ENCODE measurements around the gene WIPF2. TPM values are rescaled to one million over a fixed set of nuclear protein-coding genes. Genes with fewer than 3 reads are reported as not detected.
A peak's percentile ranks its signal among the peaks of the same experiment; 100 is the strongest.

The WIPF2 gene
- total and polyA plus RNA-seq, 4 experiments from 2014 or later, result 5.2 to 34.7 (median 24.0) TPM

GRCh38 chr17:40316571-40317344 is 97.7 kb downstream of the WIPF2 start:
- Mint-ChIP-seq H3K27ac (peak overlapping the region in 5 of 7 donors; percentile 96 to 100 (median 99)), H3K4me3 (peak overlapping the region; percentile 21 to 98 (median 95)), H3K9me3 (no peaks in the 10 kb centered on the region), H3K4me1 (peaks cover 41 to 93% (median 59%) of the 10 kb centered on the region in 4 donors), H3K36me3 (peaks cover 0 to 22% of the 10 kb centered on the region in 2 donors), H3K27me3 (no peaks in the 10 kb centered on the region)
- intact Hi-C loops (cut with micrococcal nuclease), result no loop called here
- no peak overlapping the region for H3K27ac ChIP-seq (ENCODE audit: low read depth, low read length)
- H3K4me3 ChIP-seq (ENCODE audit: low read length in 2 of 2), result no peak overlapping the region
- H3K36me3 ChIP-seq (ENCODE audit: insufficient read depth, low read length), result no peaks in the 10 kb centered on the region
- DNase-seq, result no peak
- H3K9me3 ChIP-seq (ENCODE audit: control insufficient read depth in 1 of 2, low read length in 2 of 2), result no peaks in the 10 kb centered on the region
- ChIA-PET CTCF (ENCODE audit: partially characterized antibody) (interaction anchor here (0.6 to 18.7 kb wide), 17 partner anchors 10 to 298 kb away, joined by 3 to 252 read pairs (median 6); partner anchors contain the start of gene RARA), POLR2A (ENCODE audit: partially characterized antibody) (interaction anchor here (0.6 to 37.1 kb wide), 8 partner anchors 5 to 252 kb away, joined by 3 to 1054 read pairs (median 6); partner anchors contain the start of genes CDC6 and RARA)
- H3K4me1 ChIP-seq (ENCODE audit: insufficient read depth, low read length), result peaks cover 75% of the 10 kb centered on the region
- no peaks in the 10 kb centered on the region for H3K27me3 ChIP-seq (ENCODE audit: insufficient read depth, low read length)

- intact Hi-C loops (cut with micrococcal nuclease), result no loop called here
- H3K27ac ChIP-seq (ENCODE audit: low read depth, low read length), result peak overlapping the region; percentile 99
- H3K27me3 ChIP-seq (ENCODE audit: insufficient read depth, low read length), result no peaks in the 10 kb centered on the region
- Mint-ChIP-seq H3K4me3 (peak overlapping the region; percentile 91 to 98 (median 96)), H3K27ac (peak overlapping the region; percentile 96 to 100 (median 99)), H3K36me3 (peaks cover 0 to 29% of the 10 kb centered on the region in 2 donors), H3K9me3 (no peaks in the 10 kb centered on the region), H3K27me3 (no peaks in the 10 kb centered on the region), H3K4me1 (peaks cover 40 to 93% (median 60%) of the 10 kb centered on the region in 4 donors)
- POLR2A ChIA-PET (ENCODE audit: partially characterized antibody), result interaction anchor here (0.5 to 37.1 kb wide), 10 partner anchors 5 to 253 kb away, joined by 3 to 1054 read pairs (median 4); partner anchors contain the start of genes CDC6 and RARA
- H3K4me1 ChIP-seq (ENCODE audit: insufficient read depth, low read length), result peaks cover 72% of the 10 kb centered on the region
- peak overlapping the region; percentile 80 to 87 for H3K4me3 ChIP-seq (ENCODE audit: low read length in 2 of 2)
- H3K36me3 ChIP-seq (ENCODE audit: insufficient read depth, low read length), result no peaks in the 10 kb centered on the region
- CTCF ChIA-PET (ENCODE audit: partially characterized antibody), result interaction anchor here (0.6 to 18.7 kb wide), 17 partner anchors 10 to 297 kb away, joined by 3 to 252 read pairs (median 6); partner anchors contain the start of gene RARA
- DNase-seq, result peak; percentile 44 to 64 (median 48)
- H3K9me3 ChIP-seq (ENCODE audit: control insufficient read depth in 1 of 2, low read length in 2 of 2), result no peaks in the 10 kb centered on the region
Observed at GRCh38 chr17:40317345-40317873, 98.3 kb downstream of the WIPF2 start.

GRCh38 chr17:40317880-40318829 is 99.1 kb downstream of the WIPF2 start:
- Histone ChIP-seq H3K36me3 (ENCODE audit: insufficient read depth, low read length) (no peaks in the 10 kb centered on the region), H3K4me1 (ENCODE audit: insufficient read depth, low read length) (peaks cover 74% of the 10 kb centered on the region), H3K27ac (ENCODE audit: low read depth, low read length) (peak overlapping the region; percentile 99), H3K4me3 (ENCODE audit: low read length in 2 of 2) (peak overlapping the region; percentile 80 to 91), H3K9me3 (ENCODE audit: control insufficient read depth in 1 of 2, low read length in 2 of 2) (no peaks in the 10 kb centered on the region), H3K27me3 (ENCODE audit: insufficient read depth, low read length) (no peaks in the 10 kb centered on the region)
- Mint-ChIP-seq H3K4me1 (peaks cover 42 to 95% (median 61%) of the 10 kb centered on the region in 4 donors), H3K9me3 (peaks cover 0 to 3% (median 0%) of the 10 kb centered on the region in 8 donors), H3K27ac (peak overlapping the region; percentile 96 to 100 (median 99)), H3K36me3 (peaks cover 0 to 36% of the 10 kb centered on the region in 2 donors), H3K4me3 (peak overlapping the region; percentile 91 to 98 (median 96)), H3K27me3 (peaks cover 1 to 3% of the 10 kb centered on the region in 2 donors)
- POLR2A ChIA-PET (ENCODE audit: partially characterized antibody), result interaction anchor here (0.5 to 37.1 kb wide), 12 partner anchors 4 to 263 kb away, joined by 3 to 1054 read pairs (median 6); partner anchors contain the start of genes CDC6, RARA, TOP2A and WIPF2
- peak; percentile 89 to 93 (median 91) for DNase-seq
- CTCF ChIA-PET (ENCODE audit: partially characterized antibody), result interaction anchor here (0.6 to 18.7 kb wide), 21 partner anchors 9 to 296 kb away, joined by 3 to 252 read pairs (median 6); partner anchors contain the start of gene RARA
- intact Hi-C loops (cut with micrococcal nuclease), result loop anchor here (1.0 to 2.0 kb wide), 4 partner anchors 8 to 31 kb away; partner anchors contain the start of gene CDC6

- H3K36me3 ChIP-seq (ENCODE audit: insufficient read depth, low read length), result no peaks in the 10 kb centered on the region
- Mint-ChIP-seq H3K36me3 (peaks cover 0 to 40% of the 10 kb centered on the region in 2 donors), H3K4me3 (peak overlapping the region; percentile 91 to 98 (median 96)), H3K27me3 (peaks cover 1 to 3% of the 10 kb centered on the region in 2 donors), H3K27ac (peak overlapping the region; percentile 96 to 100 (median 99)), H3K9me3 (peaks cover 0 to 3% (median 0%) of the 10 kb centered on the region in 8 donors), H3K4me1 (peaks cover 50 to 95% (median 67%) of the 10 kb centered on the region in 4 donors)
- DNase-seq, result peak in 3 of 5 donors; percentile 24 to 53 (median 45)
- peaks cover 82% of the 10 kb centered on the region for H3K4me1 ChIP-seq (ENCODE audit: insufficient read depth, low read length)
- no peaks in the 10 kb centered on the region for H3K9me3 ChIP-seq (ENCODE audit: control insufficient read depth in 1 of 2, low read length in 2 of 2)
- H3K27ac ChIP-seq (ENCODE audit: low read depth, low read length), result peak overlapping the region; percentile 99
- ChIA-PET POLR2A (ENCODE audit: partially characterized antibody) (interaction anchor here (0.9 to 37.1 kb wide), 10 partner anchors 3 to 262 kb away, joined by 3 to 1054 read pairs (median 6); partner anchors contain the start of genes RARA, TOP2A and WIPF2), CTCF (ENCODE audit: partially characterized antibody) (interaction anchor here (0.8 to 18.7 kb wide), 9 partner anchors 9 to 242 kb away, joined by 3 to 252 read pairs (median 7); partner anchors contain the start of gene RARA)
- no peaks in the 10 kb centered on the region for H3K27me3 ChIP-seq (ENCODE audit: insufficient read depth, low read length)
- H3K4me3 ChIP-seq (ENCODE audit: low read length in 2 of 2), result peak overlapping the region; percentile 80 to 91
- intact Hi-C loops (cut with micrococcal nuclease), result loop anchor here (1.0 to 2.0 kb wide), 4 partner anchors 7 to 32 kb away; partner anchors contain the start of gene CDC6
Observed at GRCh38 chr17:40318830-40319391, 99.8 kb downstream of the WIPF2 start.

- peak overlapping the region; percentile 80 to 91 for H3K4me3 ChIP-seq (ENCODE audit: low read length in 2 of 2)
- H3K9me3 ChIP-seq (ENCODE audit: control insufficient read depth in 1 of 2, low read length in 2 of 2), result no peaks in the 10 kb centered on the region
- peak overlapping the region; percentile 96 to 100 (median 99) for H3K27ac Mint-ChIP-seq
- peak overlapping the region; percentile 99 for H3K27ac ChIP-seq (ENCODE audit: low read depth, low read length)
- peak; percentile 80 to 94 (median 82) for DNase-seq
- H3K9me3 Mint-ChIP-seq, result peaks cover 0 to 3% (median 0%) of the 10 kb centered on the region in 8 donors
- CTCF ChIA-PET (ENCODE audit: partially characterized antibody), result interaction anchor here (0.8 to 18.7 kb wide), 11 partner anchors 8 to 241 kb away, joined by 3 to 252 read pairs (median 6); partner anchors contain the start of gene RARA
- peak overlapping the region; percentile 91 to 98 (median 96) for H3K4me3 Mint-ChIP-seq
- POLR2A ChIA-PET (ENCODE audit: partially characterized antibody), result interaction anchor here (0.9 to 37.1 kb wide), 11 partner anchors 2 to 288 kb away, joined by 3 to 1054 read pairs (median 4); partner anchors contain the start of genes RARA and WIPF2
- H3K27me3 ChIP-seq (ENCODE audit: insufficient read depth, low read length), result no peaks in the 10 kb centered on the region
- H3K4me1 Mint-ChIP-seq, result peaks cover 54 to 93% (median 69%) of the 10 kb centered on the region in 4 donors
- H3K4me1 ChIP-seq (ENCODE audit: insufficient read depth, low read length), result peaks cover 83% of the 10 kb centered on the region
- H3K27me3 Mint-ChIP-seq, result peaks cover 1 to 3% of the 10 kb centered on the region in 2 donors
- no peaks in the 10 kb centered on the region for H3K36me3 ChIP-seq (ENCODE audit: insufficient read depth, low read length)
- intact Hi-C loops (cut with micrococcal nuclease), result loop anchor here (2.0 to 5.0 kb wide), 3 partner anchors 33 to 548 kb away; partner anchors contain the start of gene CDC6
- H3K36me3 Mint-ChIP-seq, result peaks cover 0 to 41% of the 10 kb centered on the region in 2 donors
Observed at GRCh38 chr17:40319651-40320540, 100.8 kb downstream of the WIPF2 start.
